ENCODE results near the gene ADCY10. TPM values are rescaled to one million over a fixed set of nuclear protein-coding genes. Genes with fewer than 3 reads are reported as not detected.

The ADCY10 gene
- total RNA-seq, 1 experiment from 2014 or later, result 0.10 TPM

- H3K36me3 ChIP-seq (ENCODE audit: control insufficient read depth, insufficient read depth, low read length), result no peaks in the 10 kb centered on the region
- peaks cover 4% of the 10 kb centered on the region for H3K27me3 ChIP-seq (ENCODE audit: control insufficient read depth, insufficient read depth, low read length)
- no peak for ATAC-seq
- ChIA-PET CTCF (no interaction called here), POLR2A (no interaction called here)
- TF ChIP-seq REST (IDR thresholded peaks at IDR 0.05; ENCODE audit: insufficient read depth in 1 of 2, low read depth in 2 of 2, low read length in 1 of 2), result no peak
- no peak for TF ChIP-seq POLR2AphosphoS5 (IDR thresholded peaks at IDR 0.05; ENCODE audit: low read depth, low read length)
- TF ChIP-seq SIN3A (IDR thresholded peaks at IDR 0.05; ENCODE audit: borderline replicate concordance, insufficient read depth, low read depth, low read length), result no peak
- no peak for TF ChIP-seq TCF7L2 (IDR thresholded peaks at IDR 0.05; ENCODE audit: low read depth, low read length)
- no peaks in the 10 kb centered on the region for H3K4me1 ChIP-seq (ENCODE audit: control insufficient read depth, insufficient read depth, low read length)
- H3K9me3 ChIP-seq (ENCODE audit: control insufficient read depth, insufficient read depth, low read depth, low read length), result no peaks in the 10 kb centered on the region
- no peak for DNase-seq (ENCODE audit: low read depth, low spot score)
- in situ Hi-C loops (cut with HindIII; ENCODE audit: low pct_unique_long_range_greater_than_20kb, low sequenced_read_pairs) (no loop called here), intact Hi-C loops (cut with micrococcal nuclease; ENCODE audit: unreplicated experiment) (no loop called here)
- no peak overlapping the region for H3K4me3 ChIP-seq (ENCODE audit: low read depth in 2 of 2, low read length in 2 of 2)
- H3K27ac ChIP-seq (ENCODE audit: low read length), result no peak overlapping the region
- BruUV-seq (replicated peaks), result no TSS peak
Observed at GRCh38 chr1:167841530-167841929, 72.4 kb downstream of the ADCY10 start.

- no peaks in the 10 kb centered on the region for H3K9me3 ChIP-seq (ENCODE audit: control insufficient read depth, insufficient read depth, low read depth, low read length)
- no peaks in the 10 kb centered on the region for H3K36me3 ChIP-seq (ENCODE audit: control insufficient read depth, insufficient read depth, low read length)
- DNase-seq (ENCODE audit: low read depth, low spot score) (no peak), ATAC-seq (no peak)
- ChIA-PET POLR2A (no interaction called here), CTCF (no interaction called here)
- in situ Hi-C loops (cut with HindIII; ENCODE audit: low pct_unique_long_range_greater_than_20kb, low sequenced_read_pairs), result no loop called here
- peaks cover 4% of the 10 kb centered on the region for H3K27me3 ChIP-seq (ENCODE audit: control insufficient read depth, insufficient read depth, low read length)
- H3K4me3 ChIP-seq (ENCODE audit: low read depth in 2 of 2, low read length in 2 of 2), result no peak overlapping the region
- intact Hi-C loops (cut with micrococcal nuclease; ENCODE audit: unreplicated experiment), result no loop called here
- H3K4me1 ChIP-seq (ENCODE audit: control insufficient read depth, insufficient read depth, low read length), result no peaks in the 10 kb centered on the region
- H3K27ac ChIP-seq (ENCODE audit: low read length), result no peak overlapping the region
- TF ChIP-seq CTCF (IDR thresholded peaks at IDR 0.05) (no peak), SIN3A (IDR thresholded peaks at IDR 0.05; ENCODE audit: borderline replicate concordance, insufficient read depth, low read depth, low read length) (no peak), TCF7L2 (IDR thresholded peaks at IDR 0.05; ENCODE audit: low read depth, low read length) (no peak), REST (IDR thresholded peaks at IDR 0.05; ENCODE audit: insufficient read depth in 1 of 2, low read depth in 2 of 2, low read length in 1 of 2) (no peak), POLR2AphosphoS5 (IDR thresholded peaks at IDR 0.05; ENCODE audit: low read depth, low read length) (no peak)
- BruUV-seq (replicated peaks), result no TSS peak
Observed at GRCh38 chr1:167839009-167839408, 74.9 kb downstream of the ADCY10 start.
